HG02885 (cell line): ENCODE data around the gene MEGF11.
A peak's percentile ranks its signal among the peaks of the same experiment; 100 is the strongest.

Experiments used
- ATAC-seq: cut with Tn5 transposase; IDR thresholded peaks from one replicate; pipeline ENCODE4 v1.9.1; 2021; ENCODE audit warnings: mild to moderate bottlenecking; ENCODE audit not compliant: unreplicated experiment, poor library complexity

Gene MEGF11

GRCh38 chr15:66253418-66254088 lies at the start of gene MEGF11:
Gene MEGF11, minus strand, starts transcription at chr15:66253750. Its CDS starts 125,347 bp downstream, at chr15:66128403.
- ATAC-seq, result no peak

DNA sequence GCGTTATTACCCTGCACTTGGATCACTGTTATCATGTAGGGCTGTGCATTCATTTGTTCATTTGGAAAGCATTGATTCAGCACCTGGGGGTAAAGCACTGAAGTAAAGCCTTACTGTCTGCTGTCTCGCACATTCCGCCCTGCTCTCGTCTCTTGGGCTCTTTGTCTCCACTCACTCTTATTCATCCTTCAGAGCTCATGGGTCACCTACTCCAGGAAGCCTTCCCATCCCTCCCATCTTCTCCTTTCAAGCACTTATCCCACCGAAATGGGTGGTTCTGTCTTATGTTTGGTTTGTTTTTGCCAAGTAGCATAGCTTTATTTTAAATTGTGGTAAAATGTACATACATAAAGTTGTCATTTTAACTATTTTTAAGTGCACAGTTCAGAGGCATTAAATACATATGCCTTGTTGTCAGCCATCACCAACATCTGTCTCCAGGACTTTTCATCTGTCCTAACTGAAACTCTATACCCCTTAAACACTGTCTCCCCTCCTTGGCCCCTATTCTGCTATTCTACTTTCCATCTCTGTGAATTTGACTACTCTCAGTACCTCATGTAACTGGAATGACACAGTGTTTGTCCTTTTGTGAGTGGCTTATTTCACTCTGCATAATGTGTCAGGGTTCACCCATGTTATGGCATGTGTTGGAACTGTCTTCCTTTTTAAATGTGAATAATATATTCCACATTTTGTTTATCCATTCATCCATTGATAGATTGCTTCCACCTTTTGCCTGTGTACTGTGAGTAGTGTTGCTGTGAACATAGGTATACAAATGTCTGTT lies 49.1 kb upstream of the MEGF11 start:
- ATAC-seq, result no peak

- no peak for ATAC-seq
These were observed 45.3 kb upstream of the MEGF11 start for GRCh38 chr15:66298803-66299251.

GRCh38 chr15:66296186-66296585 lies 42.6 kb upstream of the MEGF11 start:
- no peak for ATAC-seq

GRCh38 chr15:66294932-66295235 lies 41.3 kb upstream of the MEGF11 start:
- ATAC-seq, result no peak

DNA sequence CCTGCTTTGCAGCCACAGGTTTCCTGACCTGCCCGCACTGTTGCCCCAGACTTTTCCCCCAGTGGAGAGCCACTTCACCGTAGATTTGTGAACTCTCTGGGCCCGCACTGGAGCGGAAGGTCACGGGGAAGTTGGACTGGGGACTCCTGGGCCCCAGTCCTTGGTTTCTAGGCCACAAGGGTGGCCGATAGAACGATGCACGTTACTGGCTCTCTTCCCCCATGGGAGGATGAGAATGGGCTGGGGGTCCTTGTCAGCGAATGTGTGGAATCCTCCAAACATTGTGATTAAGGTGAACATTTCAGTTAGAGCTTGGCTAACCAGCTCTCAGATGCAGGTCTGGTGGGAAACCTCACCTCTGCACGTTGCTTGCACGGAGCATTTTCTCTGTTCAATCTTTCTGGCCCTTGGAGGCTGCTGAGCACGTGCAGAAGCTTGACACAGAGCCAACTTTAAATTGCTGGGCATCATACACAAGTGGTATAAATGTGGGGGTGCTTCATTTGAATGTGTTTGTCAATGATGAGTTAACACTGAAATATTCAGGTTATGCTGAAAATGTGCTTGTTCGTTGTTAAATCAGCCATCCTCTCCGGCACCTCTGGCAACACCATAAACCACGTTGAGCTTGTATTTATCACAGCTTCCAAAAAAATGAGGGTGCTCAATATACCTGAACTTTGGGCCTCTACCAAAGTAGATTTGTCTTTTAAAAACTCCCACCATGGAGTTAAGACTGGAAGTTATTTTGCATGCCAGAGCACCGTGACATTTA lies 40.8 kb upstream of the MEGF11 start:
- peak; percentile 32 for ATAC-seq

- peak; percentile 77 for ATAC-seq
These were observed 40.0 kb upstream of the MEGF11 start, which contains the start of gene DIS3L for GRCh38 chr15:66293419-66294156. Gene DIS3L, plus strand, starts transcription at chr15:66293568. Its CDS starts 29 bp downstream, at chr15:66293597.

- ATAC-seq, result no peak
These were observed 39.2 kb upstream of the MEGF11 start for GRCh38 chr15:66292571-66293418.

DNA sequence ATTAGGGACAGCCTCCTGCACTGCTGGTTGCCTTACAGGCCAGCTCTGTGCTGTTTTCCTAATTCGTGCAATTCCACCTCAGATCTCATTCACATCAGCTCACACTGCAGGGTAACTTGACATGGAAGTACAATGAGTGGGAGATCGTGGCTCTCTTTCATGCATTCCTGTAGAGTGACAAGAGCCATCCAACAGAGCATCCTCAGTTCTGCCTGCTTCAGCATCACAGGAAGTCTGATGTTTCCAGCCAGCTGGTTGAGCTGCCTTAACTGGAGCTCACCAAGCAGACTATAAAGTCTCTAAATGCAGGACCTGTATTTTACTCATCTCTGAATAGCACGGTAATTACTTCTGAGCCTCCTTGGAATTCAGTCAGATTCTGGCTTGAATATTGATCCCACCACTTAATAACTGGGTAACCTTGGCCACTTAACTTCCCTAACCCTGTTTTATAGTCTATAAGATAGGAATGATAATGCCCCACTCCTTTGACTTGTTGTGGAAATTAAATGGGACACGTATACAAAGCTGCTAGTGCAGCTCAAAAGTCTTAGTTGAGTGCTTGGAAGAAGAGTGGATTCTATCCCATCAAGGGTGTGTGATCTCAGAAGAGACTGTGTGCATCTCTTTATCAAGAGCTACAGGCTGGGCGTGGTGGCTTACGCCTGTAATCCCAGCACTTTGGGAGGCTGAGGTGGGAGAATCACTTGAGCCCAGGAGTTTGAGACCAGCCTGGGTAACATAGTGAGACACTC lies 38.4 kb upstream of the MEGF11 start:
- ATAC-seq, result no peak

DNA sequence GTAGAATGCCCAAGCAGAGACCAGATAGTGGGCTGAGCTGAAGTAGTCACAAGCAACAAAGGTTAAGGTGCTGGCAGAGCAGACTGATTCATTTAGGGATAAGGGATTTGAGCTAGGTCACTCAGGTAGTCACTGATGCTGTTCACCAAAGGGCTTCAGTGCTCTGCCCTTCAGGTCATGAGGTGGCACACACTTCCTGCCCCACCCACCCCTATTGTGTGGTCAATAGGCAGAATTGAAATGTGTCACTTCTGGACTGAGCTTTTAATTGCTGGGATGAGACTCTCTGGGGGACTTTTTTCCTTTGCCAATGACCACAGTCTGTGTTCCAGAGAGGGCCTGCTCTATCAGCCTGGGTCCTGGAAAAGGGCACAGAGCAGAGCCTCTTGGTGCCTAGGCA lies 37.0 kb upstream of the MEGF11 start:
- no peak for ATAC-seq

- no peak for ATAC-seq
These were observed 36.5 kb upstream of the MEGF11 start for GRCh38 chr15:66290007-66290406.

- no peak for ATAC-seq
These were observed 35.1 kb upstream of the MEGF11 start for GRCh38 chr15:66288551-66289185.

DNA sequence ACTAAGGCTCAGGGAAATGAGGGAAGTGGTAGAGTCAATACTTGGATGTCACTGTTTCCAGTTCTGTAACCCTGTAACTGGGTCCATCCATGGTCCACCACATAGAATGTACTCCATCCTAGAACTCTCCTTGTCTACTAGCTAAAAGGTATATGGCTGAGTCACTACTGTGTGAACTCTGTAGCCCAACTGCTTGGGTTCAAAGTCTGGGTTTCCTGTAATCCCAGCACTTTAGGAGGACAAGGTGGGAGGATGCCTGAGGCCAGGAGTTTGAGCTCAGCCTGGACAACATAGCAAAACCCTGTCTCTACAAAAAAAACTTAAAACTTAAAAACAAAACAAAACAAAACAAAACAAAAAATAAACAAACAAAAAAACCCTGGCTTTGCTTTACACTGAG lies 34.5 kb upstream of the MEGF11 start:
- ATAC-seq, result no peak

DNA sequence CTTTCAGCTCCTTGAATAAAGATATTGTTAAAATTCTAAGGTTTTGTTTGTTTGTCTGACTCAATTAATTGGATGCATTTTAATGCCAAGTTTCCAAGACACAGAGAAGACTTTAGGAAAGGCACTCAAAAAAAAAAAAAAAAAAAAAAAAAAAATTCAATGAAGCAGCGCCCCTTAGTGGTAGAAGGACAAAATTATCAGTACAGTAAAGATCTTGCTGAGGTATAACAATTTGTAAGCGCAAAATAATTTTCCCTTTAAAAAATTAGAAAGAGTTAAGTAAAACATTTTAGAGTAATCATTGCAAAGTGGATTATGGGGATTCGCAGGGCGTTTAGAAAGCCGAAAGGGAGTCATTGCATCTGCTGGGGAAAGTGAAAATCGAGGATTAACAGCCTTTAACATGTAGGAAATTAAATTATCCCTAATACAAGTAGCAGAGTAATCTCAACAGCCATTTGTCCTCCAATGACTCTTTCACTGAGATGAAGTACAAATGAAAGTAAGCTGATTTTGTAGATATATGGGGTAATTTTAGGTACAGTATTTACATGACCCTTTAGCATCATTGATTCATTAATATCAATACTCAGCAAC lies 34.0 kb upstream of the MEGF11 start:
- ATAC-seq, result no peak

GRCh38 chr15:66285533-66286280 lies 32.2 kb upstream of the MEGF11 start:
- ATAC-seq, result no peak

DNA sequence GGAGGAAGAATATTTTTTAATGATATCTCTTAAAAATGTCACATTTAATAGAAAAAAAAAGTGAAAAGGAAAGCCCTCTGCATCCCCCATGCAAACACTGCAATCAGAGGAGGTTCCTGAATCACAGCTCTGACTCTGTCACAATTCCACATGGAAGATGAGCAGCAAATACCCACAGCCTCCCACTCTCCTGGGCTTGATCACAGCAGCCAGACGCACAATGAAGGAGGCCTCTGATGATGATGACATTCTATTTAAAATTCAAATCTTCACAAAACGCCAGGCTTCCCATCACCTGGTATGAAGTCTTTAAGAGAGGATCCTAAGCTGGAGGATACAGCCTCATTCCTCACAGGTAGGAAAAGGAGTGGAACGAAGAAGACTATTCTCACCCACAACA lies 30.7 kb upstream of the MEGF11 start:
- no peak for ATAC-seq

- ATAC-seq, result no peak
These were observed 25.1 kb upstream of the MEGF11 start for GRCh38 chr15:66278671-66279070.
